Measurements from ENCODE around the gene ZWILCH.

Gene ZWILCH

GRCh38 chr15:66535056-66535455, 29.9 kb downstream of the ZWILCH start:
- DNase-seq: no peak
- no peak for TF ChIP-seq CTCF (IDR thresholded peaks at IDR 0.05)
- H3K27me3 ChIP-seq: no peaks in the 10 kb centered on the region
- intact Hi-C loops (cut with DNase I; ENCODE audit: low total_unique reads): no loop called here
- no peak overlapping the region for H3K4me3 ChIP-seq
- H3K9me3 ChIP-seq: no peaks in the 10 kb centered on the region
- H3K27ac ChIP-seq: no peak overlapping the region
- peaks cover 2 to 30% (median 3%) of the 10 kb centered on the region in 3 donors for H3K36me3 ChIP-seq
- no peaks in the 10 kb centered on the region for H3K4me1 ChIP-seq

- no peaks in the 10 kb centered on the region for H3K9me3 ChIP-seq
- no peaks in the 10 kb centered on the region for H3K4me1 ChIP-seq
- DNase-seq: no peak
- H3K27me3 ChIP-seq: no peaks in the 10 kb centered on the region
- H3K4me3 ChIP-seq: no peak overlapping the region
- no peak for TF ChIP-seq CTCF (IDR thresholded peaks at IDR 0.05)
- intact Hi-C loops (cut with DNase I; ENCODE audit: low total_unique reads): no loop called here
- H3K27ac ChIP-seq: no peak overlapping the region
- H3K36me3 ChIP-seq: peaks cover 5 to 24% (median 19%) of the 10 kb centered on the region in 3 donors
These were observed 37.8 kb downstream of the ZWILCH start for GRCh38 chr15:66542896-66543295.

GRCh38 chr15:66545255-66545654, 40.1 kb downstream of the ZWILCH start:
- no peak for DNase-seq
- Histone ChIP-seq H3K27me3 (no peaks in the 10 kb centered on the region), H3K9me3 (no peaks in the 10 kb centered on the region), H3K4me3 (no peak overlapping the region), H3K4me1 (no peaks in the 10 kb centered on the region), H3K36me3 (peaks cover under 1 to 14% (median 9%) of the 10 kb centered on the region in 3 donors), H3K27ac (no peak overlapping the region)
- intact Hi-C loops (cut with DNase I; ENCODE audit: low total_unique reads): no loop called here
- TF ChIP-seq CTCF (IDR thresholded peaks at IDR 0.05): no peak

GRCh38 chr15:66555685-66556084, 50.6 kb downstream of the ZWILCH start:
- no peak for TF ChIP-seq CTCF (IDR thresholded peaks at IDR 0.05)
- H3K4me1 ChIP-seq: no peaks in the 10 kb centered on the region
- no peak for DNase-seq
- intact Hi-C loops (cut with DNase I; ENCODE audit: low total_unique reads): no loop called here
- H3K9me3 ChIP-seq: no peaks in the 10 kb centered on the region
- H3K36me3 ChIP-seq: no peaks in the 10 kb centered on the region
- H3K27ac ChIP-seq: no peak overlapping the region
- H3K4me3 ChIP-seq: no peak overlapping the region
- no peaks in the 10 kb centered on the region for H3K27me3 ChIP-seq

- Histone ChIP-seq H3K36me3 (no peaks in the 10 kb centered on the region), H3K27ac (no peak overlapping the region), H3K4me1 (no peaks in the 10 kb centered on the region), H3K27me3 (no peaks in the 10 kb centered on the region), H3K4me3 (no peak overlapping the region), H3K9me3 (no peaks in the 10 kb centered on the region)
- intact Hi-C loops (cut with DNase I; ENCODE audit: low total_unique reads): no loop called here
- no peak for DNase-seq
- no peak for TF ChIP-seq CTCF (IDR thresholded peaks at IDR 0.05)
These were observed 53.1 kb downstream of the ZWILCH start for GRCh38 chr15:66558271-66558670.

- TF ChIP-seq CTCF (IDR thresholded peaks at IDR 0.05): no peak
- H3K4me1 ChIP-seq: no peaks in the 10 kb centered on the region
- H3K9me3 ChIP-seq: no peaks in the 10 kb centered on the region
These were observed 55.9 kb downstream of the ZWILCH start for GRCh38 chr15:66560856-66561525.

More at GRCh38 chr15:66560856-66561525, 55.9 kb downstream of the ZWILCH start:
- Histone ChIP-seq H3K27ac (no peak overlapping the region), H3K36me3 (no peaks in the 10 kb centered on the region), H3K27me3 (no peaks in the 10 kb centered on the region), H3K4me3 (no peak overlapping the region)
- no peak for DNase-seq
- intact Hi-C loops (cut with DNase I; ENCODE audit: low total_unique reads): no loop called here

Measured in tibial artery (tissue), 4 donors.